ENCODE data around the gene DSG3.

DNA sequence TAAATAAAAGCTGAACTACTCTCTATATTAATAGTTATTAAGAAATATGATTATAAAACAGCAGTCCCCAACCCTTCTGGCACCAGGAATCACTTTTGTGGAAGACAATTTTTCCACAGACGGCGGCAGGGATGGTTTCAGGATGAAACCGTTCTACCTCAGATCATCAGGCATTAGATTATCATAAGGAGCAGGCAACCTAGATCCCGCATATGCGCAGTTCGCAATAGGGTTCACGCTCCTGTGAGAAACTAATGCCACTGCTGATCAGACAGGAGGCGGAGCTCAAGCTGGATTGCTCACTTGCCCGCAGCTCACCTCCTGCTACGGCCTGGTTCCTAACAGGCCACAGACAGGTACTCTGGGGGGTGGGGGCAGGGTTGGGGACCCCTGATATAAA lies 31.1 kb downstream of the DSG3 start:
- TF ChIP-seq EP300 (IDR thresholded peaks at IDR 0.05): no peak
- TF ChIP-seq, protein P1, sequence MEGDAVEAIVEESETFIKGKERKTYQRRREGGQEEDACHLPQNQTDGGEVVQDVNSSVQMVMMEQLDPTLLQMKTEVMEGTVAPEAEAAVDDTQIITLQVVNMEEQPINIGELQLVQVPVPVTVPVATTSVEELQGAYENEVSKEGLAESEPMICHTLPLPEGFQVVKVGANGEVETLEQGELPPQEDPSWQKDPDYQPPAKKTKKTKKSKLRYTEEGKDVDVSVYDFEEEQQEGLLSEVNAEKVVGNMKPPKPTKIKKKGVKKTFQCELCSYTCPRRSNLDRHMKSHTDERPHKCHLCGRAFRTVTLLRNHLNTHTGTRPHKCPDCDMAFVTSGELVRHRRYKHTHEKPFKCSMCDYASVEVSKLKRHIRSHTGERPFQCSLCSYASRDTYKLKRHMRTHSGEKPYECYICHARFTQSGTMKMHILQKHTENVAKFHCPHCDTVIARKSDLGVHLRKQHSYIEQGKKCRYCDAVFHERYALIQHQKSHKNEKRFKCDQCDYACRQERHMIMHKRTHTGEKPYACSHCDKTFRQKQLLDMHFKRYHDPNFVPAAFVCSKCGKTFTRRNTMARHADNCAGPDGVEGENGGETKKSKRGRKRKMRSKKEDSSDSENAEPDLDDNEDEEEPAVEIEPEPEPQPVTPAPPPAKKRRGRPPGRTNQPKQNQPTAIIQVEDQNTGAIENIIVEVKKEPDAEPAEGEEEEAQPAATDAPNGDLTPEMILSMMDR (IDR thresholded peaks at IDR 0.05): no peak
- TF ChIP-seq POLR2A (IDR thresholded peaks at IDR 0.05): no peak
- no peak for TF ChIP-seq POLR2AphosphoS5 (IDR thresholded peaks at IDR 0.05)

All from stomach (tissue), 4 donors.